IMR-90 (cell line): ENCODE data around the gene ZNF433. TPM values are rescaled to one million over a fixed set of nuclear protein-coding genes. Genes with fewer than 3 reads are reported as not detected.

Experiments used
- ATAC-seq: fragments of 200-7000 bp; cut with Tn5 transposase; 2 replicates; pipeline ENCODE4 v1.9.1; 2020; ENCODE audit warnings: low read depth, mild to moderate bottlenecking, moderate library complexity
- BruUV-seq: library from RNA; stranded (reverse); fragments of 400-500 nt; replicated peaks from 2 replicates; lab custom pipeline; 2021; lab: Mats Ljungman, UMichigan
- CTCF ChIA-PET: fragments of 300-600 bp; formaldehyde crosslinking; extraction: SDS; loops from one replicate; lab custom pipeline; 2021; ENCODE audit warnings: antibody characterized with exemption; lab: Yijun Ruan, JAX
- POLR2A ChIA-PET: fragments of 300-600 bp; sonication (Branson Sonifier 250); formaldehyde crosslinking; loops from one replicate; lab custom pipeline; 2022; ENCODE audit warnings: antibody characterized with exemption; ENCODE audit not compliant: unreplicated experiment; lab: Charles Lee
- DNase-seq: peaks from one replicate; pipeline ENCODE4 v3.0.0; 2013
- H2AFZ ChIP-seq: replicated peaks from 2 replicates; pipeline ENCODE3; 2013; ENCODE audit warnings: low read length, mild to moderate bottlenecking; ENCODE audit not compliant: poor library complexity
- H2AK5ac ChIP-seq: 2 replicates; pipeline ENCODE4 v1.6.1; 2013; ENCODE audit warnings: low read depth, low read length, inconsistent platforms
- H2AK9ac ChIP-seq: replicated peaks from 2 replicates; pipeline ENCODE3; 2013; ENCODE audit warnings: mild to moderate bottlenecking, low read depth, low read length, moderate library complexity; ENCODE audit not compliant: poor library complexity
- H2BK120ac ChIP-seq: 2 replicates; pipeline ENCODE4 v1.6.1; 2013; ENCODE audit warnings: low read depth, low read length, inconsistent platforms
- H2BK15ac ChIP-seq: 3 replicates; pipeline ENCODE4 v1.6.1; 2013; ENCODE audit warnings: low read depth, low read length, inconsistent platforms
- H2BK20ac ChIP-seq: 2 replicates; pipeline ENCODE4 v1.6.1; 2013; ENCODE audit warnings: low read depth, mild to moderate bottlenecking, inconsistent platforms, low read length, moderate library complexity
- H2BK5ac ChIP-seq: 2 replicates; pipeline ENCODE4 v1.6.1; 2013; ENCODE audit warnings: mild to moderate bottlenecking, low read depth, low read length, inconsistent platforms; ENCODE audit not compliant: poor library complexity, severe bottlenecking
- H3K14ac ChIP-seq: replicated peaks from 2 replicates; pipeline ENCODE4 v1.6.1; 2013; ENCODE audit warnings: low read depth, low read length, inconsistent platforms
- H3K18ac ChIP-seq: 2 replicates; pipeline ENCODE4 v1.6.1; 2013; ENCODE audit warnings: low read depth, low read length, control low read depth
- H3K23ac ChIP-seq: 2 replicates; pipeline ENCODE4 v1.6.1; 2013; ENCODE audit warnings: low read depth, low read length, inconsistent platforms
- H3K27ac ChIP-seq: 2 replicates; pipeline ENCODE4 v1.5.1; 2013; ENCODE audit warnings: mild to moderate bottlenecking, control low read depth, low read length; ENCODE audit not compliant: insufficient read depth
- H3K27me3 ChIP-seq: 2 replicates; pipeline ENCODE4 v1.6.1; 2013; ENCODE audit warnings: low read length; ENCODE audit not compliant: control insufficient read depth, insufficient read depth
- H3K36me3 ChIP-seq: 2 replicates; pipeline ENCODE4 v1.6.1; 2013; ENCODE audit warnings: low read length, mixed read lengths; ENCODE audit not compliant: control insufficient read depth, insufficient read depth
- H3K4ac ChIP-seq: 2 replicates; pipeline ENCODE4 v1.6.1; 2013; ENCODE audit warnings: low read depth, low read length, inconsistent platforms
- H3K4me1 ChIP-seq: 2 replicates; pipeline ENCODE4 v1.6.1; 2013; ENCODE audit warnings: low read length, mixed read lengths; ENCODE audit not compliant: control insufficient read depth, insufficient read depth
- H3K4me2 ChIP-seq: 2 replicates; pipeline ENCODE4 v1.6.1; 2013; ENCODE audit warnings: low read depth, mild to moderate bottlenecking, control low read depth, low read length, moderate library complexity
- H3K4me3 ChIP-seq: 2 replicates; pipeline ENCODE4 v1.5.1; 2013; ENCODE audit warnings: low read depth, mild to moderate bottlenecking, control low read depth, low read length, moderate library complexity; ENCODE audit not compliant: insufficient read depth
- H3K56ac ChIP-seq: 2 replicates; pipeline ENCODE4 v1.6.1; 2013; ENCODE audit warnings: low read length, inconsistent platforms; ENCODE audit not compliant: insufficient read depth; ENCODE audit errors: extremely low read depth
- H3K79me1 ChIP-seq, 2 experiments: 2 replicates each; pipeline ENCODE4 v1.6.1; 2013; ENCODE audit warnings: low read length in 2 of 2, inconsistent platforms in 1 of 2, low read depth in 1 of 2
- H3K9ac ChIP-seq: 2 replicates; pipeline ENCODE4 v1.6.1; 2013; ENCODE audit warnings: low read depth, low read length, control low read depth
- H3K9me1 ChIP-seq: 2 replicates; pipeline ENCODE4 v1.6.1; 2013; ENCODE audit warnings: low read length, inconsistent platforms; ENCODE audit not compliant: insufficient read depth
- H3K9me3 ChIP-seq: 2 replicates; pipeline ENCODE4 v1.6.1; 2013; ENCODE audit warnings: low read length; ENCODE audit not compliant: control insufficient read depth, insufficient read depth
- H4K20me1 ChIP-seq: 2 replicates; pipeline ENCODE4 v1.6.1; 2013; ENCODE audit warnings: low read length, inconsistent platforms; ENCODE audit not compliant: insufficient read depth
- H4K5ac ChIP-seq: 2 replicates; pipeline ENCODE4 v1.6.1; 2013; ENCODE audit warnings: mild to moderate bottlenecking, low read depth, low read length, control low read depth
- H4K8ac ChIP-seq, 2 experiments: 2 replicates each; pipeline ENCODE4 v1.6.1; 2013; ENCODE audit warnings: low read depth in 2 of 2, low read length in 2 of 2, control low read depth in 1 of 2, inconsistent platforms in 1 of 2
- H4K91ac ChIP-seq: 2 replicates; pipeline ENCODE4 v1.6.1; 2013; ENCODE audit warnings: low read depth, low read length, inconsistent platforms; ENCODE audit not compliant: insufficient read depth
- CEBPB ChIP-seq: IDR thresholded peaks from 2 replicates; pipeline ENCODE4 v1.6.1; 2012; ENCODE audit warnings: low read depth, low read length, improper control_type of control experiment
- FOS ChIP-seq: fragments of 150-350 bp; IDR thresholded peaks from 2 replicates; pipeline ENCODE4 v1.6.1; 2016; ENCODE audit warnings: low read depth, low read length
- MAFK ChIP-seq: IDR thresholded peaks from 2 replicates; pipeline ENCODE4 v1.6.1; 2012; ENCODE audit warnings: low read depth, low read length, improper control_type of control experiment
- POLR2A ChIP-seq: IDR thresholded peaks from 2 replicates; pipeline ENCODE4 v1.6.1; 2012; ENCODE audit warnings: mild to moderate bottlenecking, low read depth, low read length
- RFX5 ChIP-seq: IDR thresholded peaks from 2 replicates; pipeline ENCODE4 v1.8.0; 2012; ENCODE audit warnings: low read depth, mild to moderate bottlenecking, low read length, moderate library complexity
- SMC3 ChIP-seq: fragments of 150-350 bp; IDR thresholded peaks from 2 replicates; pipeline ENCODE4 v1.6.1; 2016; ENCODE audit warnings: low read depth, mild to moderate bottlenecking, antibody characterized with exemption, low read length, moderate library complexity
- WGBS, 2 experiments: methylation state at CpG; one replicate each; pipeline versions ENCODE4 v1.1.5 to v1.1.7; 2013; ENCODE audit warnings: missing lambda C conversion rate in 2 of 2; ENCODE audit not compliant: insufficient read length in 1 of 2; ENCODE audit errors: extremely low coverage in 2 of 2; 5-methylcytosine and 5-hydroxymethylcytosine counted together
- dilution Hi-C: fragments of 300-500 bp; cut with HindIII; formaldehyde crosslinking; loops from one replicate; pipeline ENCODE4 v1.14.3; 2018; ENCODE audit warnings: low sequenced_read_pairs; ENCODE audit not compliant: unreplicated experiment
- in situ Hi-C: fragments of 300-500 bp; cut with MboI; formaldehyde crosslinking; loops from 3 replicates; pipeline ENCODE4 v1.14.3; 2019; ENCODE audit warnings: low sequenced_read_pairs, inconsistent platforms, mixed read lengths
- intact Hi-C: fragments of 100-400 bp; cut with micrococcal nuclease; formaldehyde crosslinking; loops from 2 replicates; pipeline ENCODE4 v1.10.0; 2022
- polyA plus RNA-seq, 3 experiments: library from polyadenylated mRNA; depleted of rRNA; stranded (reverse); fragments of >200 nt; gene quantifications; 2 replicates each; pipeline ENCODE4 v1.2.3, GENCODE V29; 2012; ENCODE audit warnings: low replicate concordance in 1 of 3
- total RNA-seq: library from RNA; depleted of rRNA; stranded (reverse); fragments of >200 nt; gene quantifications from 2 replicates; pipeline ENCODE4 v1.2.3, GENCODE V29; 2012

ZNF433 gene
- total and polyA plus RNA-seq, 2 of the 4 experiments (the other 2 are of a cell fraction), result 3.5 to 11.1 TPM

DNA sequence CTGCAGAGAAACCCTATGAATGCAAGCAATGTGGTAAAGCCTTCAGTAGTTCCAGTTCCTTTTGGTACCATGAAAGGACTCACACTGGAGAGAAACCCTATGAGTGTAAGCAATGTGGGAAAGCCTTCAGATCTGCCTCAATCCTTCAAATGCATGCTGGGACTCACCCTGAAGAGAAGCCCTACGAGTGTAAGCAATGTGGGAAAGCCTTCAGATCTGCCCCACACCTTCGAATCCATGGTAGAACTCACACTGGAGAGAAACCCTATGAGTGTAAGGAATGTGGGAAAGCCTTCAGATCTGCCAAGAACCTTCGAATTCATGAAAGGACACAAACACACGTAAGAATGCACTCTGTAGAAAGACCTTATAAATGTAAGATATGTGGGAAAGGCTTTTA lies 56.0 kb downstream of the ZNF433 start:
- Histone ChIP-seq H4K91ac (no peak overlapping the region), H3K4me2 (no peak overlapping the region), H3K4me3 (no peak overlapping the region), H2AFZ (no peak overlapping the region), H4K8ac (no peak overlapping the region), H3K9ac (no peak overlapping the region), H3K14ac (no peak overlapping the region), H3K4me1 (no peaks in the 10 kb centered on the region), H2AK5ac (no peak overlapping the region), H3K9me1 (no peaks in the 10 kb centered on the region), H3K4ac (no peak overlapping the region), H2BK15ac (no peak overlapping the region), H3K27ac (no peak overlapping the region), H3K27me3 (no peaks in the 10 kb centered on the region), H3K79me1 (no peaks in the 10 kb centered on the region), H3K56ac (no peak overlapping the region), H2BK120ac (no peak overlapping the region), H4K5ac (no peak overlapping the region), H3K36me3 (peaks cover 4% of the 10 kb centered on the region; the same call in 1 of the 2 replicates), H4K20me1 (no peaks in the 10 kb centered on the region), H2AK9ac (no peak overlapping the region), H2BK20ac (no peak overlapping the region), H3K9me3 (peaks cover 56% of the 10 kb centered on the region), H3K23ac (no peak overlapping the region), H3K18ac (no peak overlapping the region), H2BK5ac (no peak overlapping the region)
- no TSS peak for BruUV-seq
- in situ Hi-C loops (no loop called here), dilution Hi-C loops (no loop called here), intact Hi-C loops (no loop called here)
- no CpG with 5 or more reads among the region's 4 CpGs for WGBS, 2 experiments
- TF ChIP-seq FOS (no peak), SMC3 (no peak), CEBPB (no peak), RFX5 (no peak), MAFK (no peak), POLR2A (no peak)
- ATAC-seq, result no peak
- ChIA-PET POLR2A (no interaction called here), CTCF (no interaction called here)
- DNase-seq, result no peak
